Measurements from ENCODE around the gene MFSD6. TPM values are rescaled to one million over a fixed set of nuclear protein-coding genes. Genes with fewer than 3 reads are reported as not detected.

Gene MFSD6
- total and polyA plus RNA-seq, 11 donors, result 11.8 to 75.0 (median 18.9) TPM

DNA sequence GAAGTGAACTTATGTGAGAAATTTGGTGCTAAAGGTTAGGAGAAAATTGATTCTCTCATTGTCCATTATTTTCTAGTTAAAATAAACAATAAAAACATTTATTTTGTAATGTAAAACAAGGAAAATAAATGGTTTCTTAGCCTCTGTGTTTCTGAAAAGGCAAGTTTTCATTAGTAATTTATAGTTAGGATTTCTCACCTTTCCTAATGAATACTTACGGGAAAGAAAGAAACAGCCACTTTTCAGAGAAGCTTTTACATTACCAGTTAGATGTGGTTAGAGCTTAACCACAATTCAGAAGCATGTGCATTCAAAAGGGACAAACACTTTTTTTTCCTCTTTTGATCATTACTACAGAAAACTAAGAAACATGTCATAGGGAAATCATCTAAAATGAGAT is 107.5 kb downstream of the MFSD6 start:
- intact Hi-C loops (cut with DNase I), result loop anchor here in 3 of 10 donors (10.0 kb wide), 2 partner anchors 289 to 431 kb away; no protein-coding TSS in a partner anchor
- H3K27ac ChIP-seq, result no peak overlapping the region
- ATAC-seq, result no peak
- H3K36me3 ChIP-seq, result peaks cover 0 to 28% (median 3%) of the 10 kb centered on the region in 9 donors
- H3K4me1 ChIP-seq, result no peaks in the 10 kb centered on the region
- H3K9me3 ChIP-seq, result no peaks in the 10 kb centered on the region
- no peak overlapping the region for H3K4me3 ChIP-seq
- no peak for DNase-seq
- H3K27me3 ChIP-seq, result no peaks in the 10 kb centered on the region
- no peak for TF ChIP-seq POLR2A (IDR thresholded peaks at IDR 0.05)
- TF ChIP-seq, protein P1, sequence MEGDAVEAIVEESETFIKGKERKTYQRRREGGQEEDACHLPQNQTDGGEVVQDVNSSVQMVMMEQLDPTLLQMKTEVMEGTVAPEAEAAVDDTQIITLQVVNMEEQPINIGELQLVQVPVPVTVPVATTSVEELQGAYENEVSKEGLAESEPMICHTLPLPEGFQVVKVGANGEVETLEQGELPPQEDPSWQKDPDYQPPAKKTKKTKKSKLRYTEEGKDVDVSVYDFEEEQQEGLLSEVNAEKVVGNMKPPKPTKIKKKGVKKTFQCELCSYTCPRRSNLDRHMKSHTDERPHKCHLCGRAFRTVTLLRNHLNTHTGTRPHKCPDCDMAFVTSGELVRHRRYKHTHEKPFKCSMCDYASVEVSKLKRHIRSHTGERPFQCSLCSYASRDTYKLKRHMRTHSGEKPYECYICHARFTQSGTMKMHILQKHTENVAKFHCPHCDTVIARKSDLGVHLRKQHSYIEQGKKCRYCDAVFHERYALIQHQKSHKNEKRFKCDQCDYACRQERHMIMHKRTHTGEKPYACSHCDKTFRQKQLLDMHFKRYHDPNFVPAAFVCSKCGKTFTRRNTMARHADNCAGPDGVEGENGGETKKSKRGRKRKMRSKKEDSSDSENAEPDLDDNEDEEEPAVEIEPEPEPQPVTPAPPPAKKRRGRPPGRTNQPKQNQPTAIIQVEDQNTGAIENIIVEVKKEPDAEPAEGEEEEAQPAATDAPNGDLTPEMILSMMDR (IDR thresholded peaks at IDR 0.05), result no peak
- 82 to 94% (median 91%) methylated on average over 1 of the region's 1 CpG for WGBS, 4 donors

DNA sequence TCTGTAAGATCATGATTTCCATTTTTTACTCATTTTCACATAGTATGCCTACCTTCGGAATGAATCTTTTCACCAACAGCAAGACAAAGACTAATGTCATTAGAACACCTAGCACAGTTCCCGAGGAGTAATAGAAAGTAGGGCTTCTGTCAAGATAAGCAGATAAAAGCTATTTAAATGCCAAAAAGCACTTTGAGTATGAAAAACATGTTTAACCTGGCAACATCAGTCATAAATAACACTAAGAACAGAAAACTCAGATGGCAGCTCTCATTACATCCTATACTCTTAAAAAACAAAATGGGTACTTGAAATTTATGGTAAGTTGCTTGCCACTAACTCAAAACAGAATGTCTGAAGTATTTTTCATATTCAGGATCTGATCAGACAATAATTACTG is 109.3 kb downstream of the MFSD6 start:
- 94 to 97% (median 95%) methylated on average over 2 of the region's 2 CpGs for WGBS, 4 donors
- DNase-seq, result no peak
- no peak overlapping the region for H3K27ac ChIP-seq
- intact Hi-C loops (cut with DNase I), result loop anchor here in 3 of 10 donors (10.0 kb wide), 2 partner anchors 287 to 433 kb away; no protein-coding TSS in a partner anchor
- no peaks in the 10 kb centered on the region for H3K9me3 ChIP-seq
- H3K4me1 ChIP-seq, result no peaks in the 10 kb centered on the region
- H3K27me3 ChIP-seq, result no peaks in the 10 kb centered on the region
- TF ChIP-seq, protein P1 (IDR thresholded peaks at IDR 0.05), result no peak
- no peak for ATAC-seq
- H3K4me3 ChIP-seq, result no peak overlapping the region
- H3K36me3 ChIP-seq, result peaks cover 0 to 28% (median 3%) of the 10 kb centered on the region in 9 donors

DNA sequence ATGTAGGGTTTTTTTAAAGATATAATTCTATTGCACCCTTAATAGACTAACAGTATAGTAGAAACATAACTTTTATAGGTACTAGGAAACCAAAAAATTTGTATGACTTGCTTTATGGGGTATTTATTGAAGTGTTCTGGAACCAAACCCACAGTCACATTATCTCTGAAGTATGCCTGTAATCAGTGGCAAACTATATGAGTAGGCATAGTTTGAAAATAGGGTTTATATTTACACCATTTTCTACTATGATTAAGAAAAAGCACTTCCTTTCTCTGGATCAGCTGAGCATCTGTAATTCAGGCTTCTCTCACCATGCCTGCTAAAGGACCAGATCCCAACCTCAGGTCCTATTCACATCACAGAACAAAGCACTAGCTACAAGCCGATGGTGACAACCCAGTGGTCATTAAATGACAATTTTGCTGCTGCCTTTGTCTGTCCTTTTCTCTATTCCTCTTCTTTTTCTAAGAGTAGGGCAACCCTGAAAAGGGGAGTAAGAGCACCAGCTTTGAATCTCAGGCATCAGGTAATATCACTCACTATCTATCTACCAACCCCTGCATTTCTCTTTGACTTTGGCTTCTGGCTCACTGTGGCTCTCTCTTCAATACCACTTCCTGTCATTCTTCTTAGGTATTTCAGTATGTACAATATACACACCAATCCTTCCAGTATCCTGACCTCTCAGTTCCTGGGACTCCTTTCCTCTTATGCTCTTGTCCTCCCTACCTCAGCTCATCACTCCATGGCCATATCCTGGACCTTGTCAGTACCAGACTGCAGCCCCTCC is 112.0 kb downstream of the MFSD6 start:
- Histone ChIP-seq H3K27ac (no peak overlapping the region), H3K9me3 (no peaks in the 10 kb centered on the region), H3K4me3 (no peak overlapping the region), H3K27me3 (no peaks in the 10 kb centered on the region), H3K36me3 (peaks cover 0 to 19% (median 0%) of the 10 kb centered on the region in 9 donors), H3K4me1 (no peaks in the 10 kb centered on the region)
- DNase-seq, result no peak
- intact Hi-C loops (cut with DNase I), result loop anchor here in 3 of 10 donors (10.0 kb wide), 2 partner anchors 285 to 435 kb away; no protein-coding TSS in a partner anchor
- 87 to 98% (median 94%) methylated on average over 1 of the region's 1 CpG for WGBS, 4 donors
- TF ChIP-seq POLR2A (IDR thresholded peaks at IDR 0.05), result no peak
- TF ChIP-seq, protein P1 (IDR thresholded peaks at IDR 0.05), result no peak
- ATAC-seq, result no peak

DNA sequence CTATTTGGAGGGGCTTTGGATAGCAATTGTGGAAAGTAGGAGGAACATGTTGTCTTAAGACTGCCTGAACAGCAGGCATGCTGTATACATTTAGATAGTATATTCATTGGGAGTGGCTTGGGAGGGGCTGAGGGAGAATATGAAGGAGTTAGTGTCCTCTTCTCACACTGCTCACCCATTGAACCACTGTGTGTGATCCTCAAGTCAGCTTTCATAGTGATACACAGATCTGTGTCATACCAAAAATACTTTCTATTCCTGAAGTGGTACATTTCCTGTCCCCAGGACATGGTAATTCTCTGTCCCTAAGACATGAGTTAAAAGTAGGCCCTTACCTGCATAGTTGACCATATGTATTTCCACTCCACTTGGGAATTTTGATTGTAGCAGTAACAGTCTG is 116.8 kb downstream of the MFSD6 start:
- ATAC-seq, result no peak
- H3K27me3 ChIP-seq, result no peaks in the 10 kb centered on the region
- H3K4me1 ChIP-seq, result peaks cover 0 to 37% (median under 1%) of the 10 kb centered on the region in 12 donors
- no peak overlapping the region for H3K4me3 ChIP-seq
- H3K27ac ChIP-seq, result no peak overlapping the region
- intact Hi-C loops (cut with DNase I), result loop anchor here in 1 of 10 donors (10.0 kb wide), 1 partner anchor 280 kb away; no protein-coding TSS in a partner anchor
- TF ChIP-seq POLR2A (IDR thresholded peaks at IDR 0.05), result no peak
- TF ChIP-seq, protein P1 (IDR thresholded peaks at IDR 0.05), result no peak
- no peaks in the 10 kb centered on the region for H3K9me3 ChIP-seq
- H3K36me3 ChIP-seq, result peaks cover 0 to 5% (median 0%) of the 10 kb centered on the region in 9 donors
- DNase-seq, result no peak
